GM23248 (cell line): Measurements from ENCODE around the gene TET2.

Source experiments
- EZH2 ChIP-seq: fragments of 200-600 bp; sonication (generic); IDR thresholded peaks from 2 replicates; pipeline ENCODE4 v1.6.1; 2018; ENCODE audit warnings: antibody characterized with exemption, mild to moderate bottlenecking; ENCODE audit not compliant: insufficient read depth, poor library complexity, severe bottlenecking
- EZH2phosphoT487 ChIP-seq: fragments of 200-600 bp; sonication (generic); IDR thresholded peaks from 2 replicates; pipeline ENCODE4 v1.6.1; 2018; ENCODE audit warnings: antibody characterized with exemption, moderate library complexity, mild to moderate bottlenecking, low read depth; ENCODE audit not compliant: insufficient read depth

- no peak for TF ChIP-seq EZH2phosphoT487
- TF ChIP-seq EZH2 = no peak
Observed at GRCh38 chr4:105164548-105164947, 17.9 kb downstream of the TET2 start.
